HL-60 (cell line): Measurements from ENCODE around the gene TSHZ3.

ENCODE experiments used
- DNase-seq, 2 experiments: peaks; one replicate each; pipeline ENCODE4 v3.0.0-alpha.2; 2010 to 2020; ENCODE audit warnings: low read depth in 1 of 2, low spot score in 1 of 2
- H3K27ac ChIP-seq: fragments of 250-450 bp; sonication (Bioruptor Pico); replicated peaks from 2 replicates; pipeline ENCODE4 v1.5.1; 2020; ENCODE audit warnings: mild to moderate bottlenecking, moderate library complexity
- H3K27me3 ChIP-seq: fragments of 250-450 bp; sonication (Bioruptor Pico); 2 replicates; pipeline ENCODE4 v1.5.1; 2021; ENCODE audit warnings: mild to moderate bottlenecking, moderate library complexity; ENCODE audit not compliant: insufficient read depth, poor library complexity, severe bottlenecking
- H3K4me3 ChIP-seq: replicated peaks from 2 replicates; pipeline ENCODE4 v1.5.1; 2011; ENCODE audit warnings: mild to moderate bottlenecking, control low read depth, low read length; ENCODE audit not compliant: insufficient read depth
- GABPA ChIP-seq: IDR thresholded peaks from 2 replicates; pipeline ENCODE4 v1.6.1; 2012; ENCODE audit warnings: low read depth
- POLR2AphosphoS5 ChIP-seq: IDR thresholded peaks from 2 replicates; pipeline ENCODE4 v1.6.1; 2012; ENCODE audit warnings: low read depth
- REST ChIP-seq: IDR thresholded peaks from 2 replicates; pipeline ENCODE4 v1.6.1; 2012; ENCODE audit warnings: low read depth; ENCODE audit not compliant: insufficient replicate concordance
- SPI1 ChIP-seq: IDR thresholded peaks from 2 replicates; pipeline ENCODE4 v1.6.1; 2012; ENCODE audit warnings: low read depth, mild to moderate bottlenecking, borderline replicate concordance
- TF ChIP-seq, protein P1 (sequence below): IDR thresholded peaks from one replicate; pipeline ENCODE4 v1.5.1; 2011; ENCODE audit warnings: low read length, control low read depth, inconsistent platforms; ENCODE audit not compliant: insufficient read depth

The TSHZ3 gene

DNA sequence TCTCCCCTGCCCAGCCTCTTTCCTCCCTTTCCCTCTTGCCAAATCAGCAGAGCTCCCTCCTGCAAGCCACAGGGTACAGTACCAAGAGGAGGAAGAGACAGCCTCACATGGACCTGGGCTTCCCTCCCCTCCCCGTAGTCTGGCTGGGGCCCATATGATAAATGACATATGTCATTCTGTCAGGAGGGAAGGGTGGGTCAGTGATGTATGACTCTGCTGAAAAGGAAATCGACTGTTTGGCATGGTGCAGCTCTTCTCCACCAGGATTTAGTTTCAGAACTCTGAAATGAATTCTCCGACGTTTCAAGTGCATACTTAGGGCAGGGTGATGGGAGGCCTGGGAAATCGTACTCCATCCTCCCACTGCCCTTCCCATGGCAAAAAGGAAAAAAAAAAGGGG is 9.8 kb downstream of the TSHZ3 start:
- TF ChIP-seq, protein P1, sequence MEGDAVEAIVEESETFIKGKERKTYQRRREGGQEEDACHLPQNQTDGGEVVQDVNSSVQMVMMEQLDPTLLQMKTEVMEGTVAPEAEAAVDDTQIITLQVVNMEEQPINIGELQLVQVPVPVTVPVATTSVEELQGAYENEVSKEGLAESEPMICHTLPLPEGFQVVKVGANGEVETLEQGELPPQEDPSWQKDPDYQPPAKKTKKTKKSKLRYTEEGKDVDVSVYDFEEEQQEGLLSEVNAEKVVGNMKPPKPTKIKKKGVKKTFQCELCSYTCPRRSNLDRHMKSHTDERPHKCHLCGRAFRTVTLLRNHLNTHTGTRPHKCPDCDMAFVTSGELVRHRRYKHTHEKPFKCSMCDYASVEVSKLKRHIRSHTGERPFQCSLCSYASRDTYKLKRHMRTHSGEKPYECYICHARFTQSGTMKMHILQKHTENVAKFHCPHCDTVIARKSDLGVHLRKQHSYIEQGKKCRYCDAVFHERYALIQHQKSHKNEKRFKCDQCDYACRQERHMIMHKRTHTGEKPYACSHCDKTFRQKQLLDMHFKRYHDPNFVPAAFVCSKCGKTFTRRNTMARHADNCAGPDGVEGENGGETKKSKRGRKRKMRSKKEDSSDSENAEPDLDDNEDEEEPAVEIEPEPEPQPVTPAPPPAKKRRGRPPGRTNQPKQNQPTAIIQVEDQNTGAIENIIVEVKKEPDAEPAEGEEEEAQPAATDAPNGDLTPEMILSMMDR: no peak
- TF ChIP-seq SPI1 (no peak), POLR2AphosphoS5 (no peak), GABPA (no peak), REST (no peak)
- no peaks in the 10 kb centered on the region for H3K27me3 ChIP-seq
- no peak overlapping the region for H3K27ac ChIP-seq
- H3K4me3 ChIP-seq: no peak overlapping the region
- DNase-seq: no peak

DNA sequence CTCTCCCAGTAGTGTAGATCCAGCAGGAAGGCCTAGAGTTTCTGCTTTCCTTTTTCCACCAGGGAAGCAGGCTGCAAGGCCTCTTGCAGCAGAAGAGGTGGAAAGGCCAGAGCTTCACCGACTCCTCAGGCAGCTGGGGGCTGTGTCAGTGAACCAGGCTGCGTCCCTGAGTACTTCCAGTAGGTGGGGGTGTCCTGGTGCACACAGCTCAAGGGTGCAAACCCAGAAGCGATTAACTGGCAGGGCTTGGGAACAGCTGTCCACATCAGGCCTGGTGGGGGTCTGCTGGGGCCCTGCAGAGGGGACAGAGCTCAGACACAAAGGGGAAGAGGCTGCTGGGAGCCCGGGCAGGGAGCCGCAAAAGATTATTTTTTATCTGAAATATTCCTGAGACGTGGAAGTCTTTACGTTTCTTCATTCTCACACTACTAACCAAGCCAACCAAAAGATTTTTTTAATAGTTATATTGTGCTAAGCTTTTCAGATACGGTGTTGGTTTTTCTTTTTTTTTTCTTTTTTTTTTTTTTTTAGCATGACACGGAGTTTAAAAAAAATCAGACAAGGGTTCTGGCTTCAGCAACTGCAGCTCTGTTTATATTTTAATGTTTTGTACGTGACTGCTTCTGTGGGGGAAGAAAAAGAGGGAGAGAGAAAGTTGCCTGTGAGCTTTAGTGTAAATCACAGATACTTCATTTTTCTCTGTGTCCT is 11.0 kb downstream of the TSHZ3 start:
- TF ChIP-seq POLR2AphosphoS5: no peak
- no peak for TF ChIP-seq SPI1
- no peak for TF ChIP-seq REST
- TF ChIP-seq, protein P1: peak; percentile 20
- TF ChIP-seq GABPA: no peak
- no peaks in the 10 kb centered on the region for H3K27me3 ChIP-seq
- no peak overlapping the region for H3K4me3 ChIP-seq
- no peak overlapping the region for H3K27ac ChIP-seq
- peak in 1 of 2 experiments; percentile 30 for DNase-seq

GRCh38 chr19:31337008-31337914 is 12.0 kb downstream of the TSHZ3 start:
- H3K27ac ChIP-seq: no peak overlapping the region
- no peak for DNase-seq

More at GRCh38 chr19:31337008-31337914, 12.0 kb downstream of the TSHZ3 start:
- H3K27me3 ChIP-seq: no peaks in the 10 kb centered on the region
- no peak overlapping the region for H3K4me3 ChIP-seq
- TF ChIP-seq GABPA (no peak), REST (no peak), SPI1 (no peak), POLR2AphosphoS5 (no peak)
- TF ChIP-seq, protein P1: no peak
